Measurements from ENCODE around the gene PDIA2.

GRCh38 chr16:325375-326145 lies 42.6 kb downstream of the PDIA2 start:
- no peak for TF ChIP-seq SIN3A (IDR thresholded peaks at IDR 0.05; ENCODE audit: low read depth, low read length)
- no peak for TF ChIP-seq HDAC2 (IDR thresholded peaks at IDR 0.05)
- no peak for TF ChIP-seq CTCF (IDR thresholded peaks at IDR 0.05 in 2 of 3, conservative IDR thresholded peaks at IDR 0.05 in 1 of 3; ENCODE audit: control insufficient read depth in 2 of 3, extremely low read depth in 1 of 3, insufficient read depth in 1 of 3, low read depth in 3 of 3, low read length in 3 of 3)
- TF ChIP-seq EZH2 (IDR thresholded peaks at IDR 0.05; ENCODE audit: borderline replicate concordance, control insufficient read depth, low read depth, low read length) = no peak
- TF ChIP-seq CREM (IDR thresholded peaks at IDR 0.05; ENCODE audit: low read depth) = no peak
